HepG2 (cell line): ENCODE results near the gene REPS2. TPM values are rescaled to one million over a fixed set of nuclear protein-coding genes. Genes with fewer than 3 reads are reported as not detected.

ENCODE experiments used
- EP300 ChIP-seq, 3 experiments: sonication (generic) in 1 of 3; formaldehyde crosslinking in 1 of 3; IDR thresholded peaks; 2 replicates each; pipeline versions ENCODE4 v1.5.1 to v1.6.1; 2011 to 2020; ENCODE audit warnings: low read depth in 2 of 3, low read length in 2 of 3, borderline replicate concordance in 1 of 3, improper control_type of control experiment in 1 of 3, mild to moderate bottlenecking in 1 of 3, missing genetic modification reagents in 1 of 3, moderate library complexity in 1 of 3
- GRHL1 ChIP-seq: sonication (generic); formaldehyde crosslinking; conservative IDR thresholded peaks from 2 replicates; pipeline ENCODE4 v1.8.0; 2022; ENCODE audit warnings: missing genetic modification reagents
- KLF9 ChIP-seq: IDR thresholded peaks from 2 replicates; pipeline ENCODE4 v1.6.1; 2016; ENCODE audit warnings: low read depth
- MEIS2 ChIP-seq: sonication (generic); formaldehyde crosslinking; IDR thresholded peaks from 2 replicates; pipeline ENCODE4 v1.9.0; 2021; ENCODE audit warnings: mild to moderate bottlenecking, missing genetic modification reagents
- NCOA2 ChIP-seq: sonication (generic); formaldehyde crosslinking; IDR thresholded peaks from 2 replicates; pipeline ENCODE4 v1.8.0; 2022; ENCODE audit warnings: inconsistent platforms
- NR1H2 ChIP-seq: sonication (generic); formaldehyde crosslinking; IDR thresholded peaks from 2 replicates; pipeline ENCODE4 v1.8.1; 2022; ENCODE audit warnings: low read depth, missing genetic modification reagents, borderline replicate concordance
- REL ChIP-seq: sonication (generic); formaldehyde crosslinking; conservative IDR thresholded peaks from 2 replicates; pipeline ENCODE4 v1.8.0; 2022; ENCODE audit warnings: mild to moderate bottlenecking, missing genetic modification reagents, moderate library complexity
- SIN3B ChIP-seq: fragments of 150-350 bp; IDR thresholded peaks from 2 replicates; pipeline ENCODE4 v1.6.1; 2014; ENCODE audit warnings: low read length
- SMYD3 ChIP-seq: sonication (generic); formaldehyde crosslinking; IDR thresholded peaks from 2 replicates; pipeline ENCODE4 v1.8.1; 2023; ENCODE audit warnings: mild to moderate bottlenecking, missing genetic modification reagents
- THYN1 ChIP-seq: sonication (generic); formaldehyde crosslinking; IDR thresholded peaks from 2 replicates; pipeline ENCODE4 v1.8.1; 2023; ENCODE audit warnings: low read depth, mild to moderate bottlenecking, moderate library complexity, missing genetic modification reagents, borderline replicate concordance
- ZSCAN30 ChIP-seq: sonication (generic); formaldehyde crosslinking; IDR thresholded peaks from 2 replicates; pipeline ENCODE4 v1.5.0; 2020; ENCODE audit warnings: mild to moderate bottlenecking, missing genetic modification reagents
- polyA plus RNA-seq, 8 experiments: library from polyadenylated mRNA; depleted of rRNA in 3 of 8; stranded (reverse) in 7 of 8; unstranded in 1 of 8; fragments of >200 nt; fragmentation: Illumina TruSeq in 4 of 8; extraction: Trizol in 4 of 8; gene quantifications; 2 replicates each; pipeline versions ENCODE4 v1.2.1 to v1.2.3, GENCODE V29; 2011 to 2016; ENCODE audit warnings: low read depth in 4 of 8, missing spikeins in 1 of 8, mixed read lengths in 1 of 8; ENCODE audit not compliant: insufficient read depth in 1 of 8
- total RNA-seq, 5 experiments: library from RNA; depleted of rRNA; stranded (reverse); fragments of >200 nt; fragmentation: Illumina TruSeq; extraction: Trizol; gene quantifications; 2 replicates each; pipeline ENCODE4 v1.2.3, GENCODE V29; 2016; ENCODE audit warnings: low read depth in 1 of 5
- TF ChIP-seq, protein P1 (sequence below): sonication (generic); formaldehyde crosslinking; IDR thresholded peaks from 2 replicates; pipeline ENCODE4 v1.4.0; 2020; ENCODE audit warnings: missing genetic modification reagents

The REPS2 gene
- total and polyA plus RNA-seq, 2 of the 13 experiments (the other 11 are each of a cell fraction or from before 2014, with no cell fraction given), result 0.05 to 0.58 TPM

- TF ChIP-seq GRHL1 (CRISPR knock-in tag), result no peak
- no peak for TF ChIP-seq EP300 (IDR thresholded peaks at IDR 0.05; ENCODE audit: low read depth in 2 of 2, low read length in 2 of 2)
- no peak for TF ChIP-seq EP300 (CRISPR knock-in tag; IDR thresholded peaks at IDR 0.05; ENCODE audit: borderline replicate concordance)
- no peak for TF ChIP-seq SMYD3 (CRISPR knock-in tag)
- TF ChIP-seq REL (CRISPR knock-in tag), result no peak
- TF ChIP-seq SIN3B, result no peak
- TF ChIP-seq MEIS2 (CRISPR knock-in tag), result no peak
- TF ChIP-seq KLF9 (CRISPR knock-in tag), result no peak
- TF ChIP-seq ZSCAN30 (CRISPR knock-in tag), result no peak
- no peak for TF ChIP-seq NR1H2 (CRISPR knock-in tag)
- TF ChIP-seq THYN1 (CRISPR knock-in tag), result no peak
- TF ChIP-seq, protein P1, sequence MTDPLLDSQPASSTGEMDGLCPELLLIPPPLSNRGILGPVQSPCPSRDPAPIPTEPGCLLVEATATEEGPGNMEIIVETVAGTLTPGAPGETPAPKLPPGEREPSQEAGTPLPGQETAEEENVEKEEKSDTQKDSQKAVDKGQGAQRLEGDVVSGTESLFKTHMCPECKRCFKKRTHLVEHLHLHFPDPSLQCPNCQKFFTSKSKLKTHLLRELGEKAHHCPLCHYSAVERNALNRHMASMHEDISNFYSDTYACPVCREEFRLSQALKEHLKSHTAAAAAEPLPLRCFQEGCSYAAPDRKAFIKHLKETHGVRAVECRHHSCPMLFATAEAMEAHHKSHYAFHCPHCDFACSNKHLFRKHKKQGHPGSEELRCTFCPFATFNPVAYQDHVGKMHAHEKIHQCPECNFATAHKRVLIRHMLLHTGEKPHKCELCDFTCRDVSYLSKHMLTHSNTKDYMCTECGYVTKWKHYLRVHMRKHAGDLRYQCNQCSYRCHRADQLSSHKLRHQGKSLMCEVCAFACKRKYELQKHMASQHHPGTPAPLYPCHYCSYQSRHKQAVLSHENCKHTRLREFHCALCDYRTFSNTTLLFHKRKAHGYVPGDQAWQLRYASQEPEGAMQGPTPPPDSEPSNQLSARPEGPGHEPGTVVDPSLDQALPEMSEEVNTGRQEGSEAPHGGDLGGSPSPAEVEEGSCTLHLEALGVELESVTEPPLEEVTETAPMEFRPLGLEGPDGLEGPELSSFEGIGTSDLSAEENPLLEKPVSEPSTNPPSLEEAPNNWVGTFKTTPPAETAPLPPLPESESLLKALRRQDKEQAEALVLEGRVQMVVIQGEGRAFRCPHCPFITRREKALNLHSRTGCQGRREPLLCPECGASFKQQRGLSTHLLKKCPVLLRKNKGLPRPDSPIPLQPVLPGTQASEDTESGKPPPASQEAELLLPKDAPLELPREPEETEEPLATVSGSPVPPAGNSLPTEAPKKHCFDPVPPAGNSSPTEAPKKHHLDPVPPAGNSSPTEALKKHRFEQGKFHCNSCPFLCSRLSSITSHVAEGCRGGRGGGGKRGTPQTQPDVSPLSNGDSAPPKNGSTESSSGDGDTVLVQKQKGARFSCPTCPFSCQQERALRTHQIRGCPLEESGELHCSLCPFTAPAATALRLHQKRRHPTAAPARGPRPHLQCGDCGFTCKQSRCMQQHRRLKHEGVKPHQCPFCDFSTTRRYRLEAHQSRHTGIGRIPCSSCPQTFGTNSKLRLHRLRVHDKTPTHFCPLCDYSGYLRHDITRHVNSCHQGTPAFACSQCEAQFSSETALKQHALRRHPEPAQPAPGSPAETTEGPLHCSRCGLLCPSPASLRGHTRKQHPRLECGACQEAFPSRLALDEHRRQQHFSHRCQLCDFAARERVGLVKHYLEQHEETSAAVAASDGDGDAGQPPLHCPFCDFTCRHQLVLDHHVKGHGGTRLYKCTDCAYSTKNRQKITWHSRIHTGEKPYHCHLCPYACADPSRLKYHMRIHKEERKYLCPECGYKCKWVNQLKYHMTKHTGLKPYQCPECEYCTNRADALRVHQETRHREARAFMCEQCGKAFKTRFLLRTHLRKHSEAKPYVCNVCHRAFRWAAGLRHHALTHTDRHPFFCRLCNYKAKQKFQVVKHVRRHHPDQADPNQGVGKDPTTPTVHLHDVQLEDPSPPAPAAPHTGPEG (CRISPR knock-in tag), result no peak
- TF ChIP-seq NCOA2 (CRISPR knock-in tag), result no peak
These were observed 75.6 kb downstream of the REPS2 start (continued) for GRCh38 chrX:17021851-17022604.
